ENCODE measurements around the gene PAM. TPM values are rescaled to one million over a fixed set of nuclear protein-coding genes. Genes with fewer than 3 reads are reported as not detected.

PAM gene
- total and polyA plus RNA-seq, 2 of the 8 experiments (the other 6 are each of a cell fraction or from before 2014, with no cell fraction given): 30.4 to 67.8 TPM

- no peak overlapping the region for H3K18ac ChIP-seq (ENCODE audit: extremely low read depth, low read length)
- H3K4me3 ChIP-seq (ENCODE audit: extremely low read depth in 1 of 4, insufficient read depth in 2 of 4, low read depth in 3 of 4, low read length in 4 of 4): no peak overlapping the region
Measured at GRCh38 chr5:102957141-102957540, 202.0 kb downstream of the PAM start.

More at GRCh38 chr5:102957141-102957540, 202.0 kb downstream of the PAM start:
- DNase-seq (ENCODE audit: low read depth in 1 of 2, low spot score in 2 of 2) (no peak), FAIRE-seq (no peak)
- no peak overlapping the region for H2AFZ ChIP-seq (ENCODE audit: low read length)
- no peaks in the 10 kb centered on the region; a peak in 1 of 8 replicates for H3K36me3 ChIP-seq (ENCODE audit: control insufficient read depth in 2 of 4, insufficient read depth in 4 of 4, low read length in 3 of 4)
- no peak overlapping the region for H4K91ac ChIP-seq (replicated peaks; ENCODE audit: insufficient read length, low read length)
- H2BK120ac ChIP-seq (replicated peaks; ENCODE audit: low read depth, low read length): no peak overlapping the region
- ChIA-PET CTCF (ENCODE audit: partially characterized antibody) (interaction anchor here (1.1 to 2.9 kb wide), 2 partner anchors 14 to 275 kb away, joined by 3 to 15 read pairs; no protein-coding TSS in a partner anchor), POLR2A (ENCODE audit: partially characterized antibody) (interaction anchor here (1.4 kb wide), 1 partner anchor 11 kb away, joined by 3 read pairs; no protein-coding TSS in a partner anchor)
- H3K4ac ChIP-seq (replicated peaks; ENCODE audit: insufficient read length, low read depth, low read length): no peak overlapping the region
- H3K27me3 ChIP-seq (replicated peaks in 1 of 4; ENCODE audit: control insufficient read depth in 3 of 4, extremely low read depth in 1 of 4, insufficient read depth in 3 of 4, low read length in 3 of 4): no peaks in the 10 kb centered on the region
- no peaks in the 10 kb centered on the region for H3K79me1 ChIP-seq (ENCODE audit: low read depth, low read length)
- H3K56ac ChIP-seq (replicated peaks; ENCODE audit: insufficient read length, low read depth, low read length): no peak overlapping the region
- no peak overlapping the region for H3K23ac ChIP-seq (ENCODE audit: insufficient read length)
- H3K14ac ChIP-seq (ENCODE audit: insufficient read length): no peak overlapping the region
- no peak overlapping the region for H4K8ac ChIP-seq (ENCODE audit: extremely low read depth, insufficient read depth, low read length)
- H2AK5ac ChIP-seq (ENCODE audit: low read depth, low read length): no peak overlapping the region
- no peaks in the 10 kb centered on the region for H4K20me1 ChIP-seq (replicated peaks in 1 of 2; ENCODE audit: control insufficient read depth in 1 of 2, insufficient read depth in 2 of 2, low read length in 2 of 2)
- no peaks in the 10 kb centered on the region for H3K79me2 ChIP-seq (ENCODE audit: control insufficient read depth in 1 of 2, insufficient read depth in 2 of 2, low read length in 2 of 2)
- no peak overlapping the region for H2BK15ac ChIP-seq (ENCODE audit: low read length)
- no peak overlapping the region for H3K9ac ChIP-seq (replicated peaks in 1 of 4; ENCODE audit: extremely low read depth in 1 of 4, low read depth in 3 of 4, low read length in 3 of 4)
- H2BK12ac ChIP-seq (ENCODE audit: low read depth, low read length): no peak overlapping the region
- no peak overlapping the region for H2BK20ac ChIP-seq (ENCODE audit: low read length)
- H4K5ac ChIP-seq (ENCODE audit: insufficient read length, low read depth, low read length): no peak overlapping the region
- WGBS, 2 experiments (ENCODE audit: extremely low coverage in 1 of 2, insufficient coverage in 1 of 2, insufficient read length in 1 of 2, insufficient replicate concordance in 2 of 2, low coverage in 1 of 2, low lambda C conversion rate in 2 of 2, missing lambda C conversion rate in 1 of 2): 91% methylated on average over 3 of the region's 3 CpGs; no CpG with 5 or more reads in 1 of the 2 experiments
- no peak overlapping the region for H3K4me2 ChIP-seq (ENCODE audit: insufficient read depth in 1 of 2, low read depth in 2 of 2, low read length in 2 of 2)
- TF ChIP-seq JUN (IDR thresholded peaks at IDR 0.05; ENCODE audit: low read depth, low read length) (no peak), SUZ12 (IDR thresholded peaks at IDR 0.05; ENCODE audit: low read length) (no peak), CHD2 (IDR thresholded peaks at IDR 0.05; ENCODE audit: low read length) (no peak), CTBP2 (IDR thresholded peaks at IDR 0.05; ENCODE audit: borderline replicate concordance, insufficient read depth, insufficient read length, low read length) (no peak), SP4 (IDR thresholded peaks at IDR 0.05; ENCODE audit: low read length) (no peak)
- H2BK5ac ChIP-seq (ENCODE audit: low read depth, low read length): no peak overlapping the region
- H3K23me2 ChIP-seq (ENCODE audit: low read depth, low read length): no peaks in the 10 kb centered on the region
- H3K4me1 ChIP-seq (replicated peaks in 1 of 4; ENCODE audit: control insufficient read depth in 3 of 4, insufficient read depth in 4 of 4, low read length in 3 of 4): no peaks in the 10 kb centered on the region
- H3K9me3 ChIP-seq (ENCODE audit: insufficient read depth in 2 of 2, low read depth in 1 of 2, low read length in 1 of 2): no peaks in the 10 kb centered on the region
- no peak overlapping the region for H3K27ac ChIP-seq (ENCODE audit: low read depth, low read length)

All from H1 (cell line).